ENCODE data around the gene PNMA8A.

DNA sequence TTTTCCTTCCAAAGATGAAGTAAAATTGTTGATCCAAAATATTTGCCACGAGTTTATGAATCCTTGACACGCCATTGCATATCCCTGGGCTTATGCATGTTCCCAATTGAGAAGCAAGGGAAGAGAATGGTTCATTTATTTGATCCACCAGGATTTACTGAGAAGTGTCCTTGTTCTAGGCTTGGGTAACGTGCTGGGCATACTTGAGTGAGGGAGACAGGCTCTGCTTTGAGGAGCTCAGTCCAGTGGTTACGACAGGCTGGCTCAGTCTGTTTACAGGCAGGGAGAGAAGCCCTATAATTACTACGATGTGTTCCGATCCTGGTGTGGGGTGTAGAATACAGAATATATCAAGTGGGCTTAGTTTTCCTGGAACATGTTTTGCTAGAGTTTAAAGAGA, 36.4 kb downstream of the PNMA8A start:
- no peak for TF ChIP-seq CTCF (IDR thresholded peaks at IDR 0.05)
- no peak for TF ChIP-seq POLR2A (IDR thresholded peaks at IDR 0.05)

Data from Peyer's patch (tissue), 4 donors.